Adrenal gland (tissue), 12 donors: ENCODE measurements around the gene TEX48. TPM values are rescaled to one million over a fixed set of nuclear protein-coding genes. Genes with fewer than 3 reads are reported as not detected.

ENCODE experiments used
- DNase-seq, 7 donors: peaks; one replicate each; pipeline ENCODE4 v3.0.0-alpha.2; 2019 to 2020
- H3K27ac ChIP-seq, 5 donors: fragments of 200-600 bp; sonication (generic) in 4 of 5; 1 replicate in 3 of 5; 2 replicates in 2 of 5; pipeline versions ENCODE4 v1.5.1 to v1.8.0; 2016 to 2020; ENCODE audit warnings: mild to moderate bottlenecking in 1 of 5
- H3K27me3 ChIP-seq: fragments of 200-600 bp; 2 replicates; pipeline ENCODE4 v1.8.0; 2021
- H3K36me3 ChIP-seq, 2 donors: fragments of 200-600 bp; replicated peaks in 1 of 2; 1 replicate in 1 of 2; 2 replicates in 1 of 2; pipeline versions ENCODE4 v1.5.1 to v1.8.0; 2018 to 2022
- H3K4me1 ChIP-seq, 2 donors: fragments of 200-600 bp; replicated peaks in 1 of 2; 1 replicate in 1 of 2; 2 replicates in 1 of 2; pipeline versions ENCODE4 v1.5.1 to v1.8.0; 2018 to 2021
- H3K4me3 ChIP-seq, 4 donors: fragments of 200-600 bp; sonication (generic) in 3 of 4; one replicate each; pipeline ENCODE4 v1.5.1; 2016 to 2018
- H3K9me3 ChIP-seq, 3 donors: fragments of 200-600 bp; sonication (generic) in 1 of 3; replicated peaks in 1 of 3; 1 replicate in 2 of 3; 2 replicates in 1 of 3; pipeline versions ENCODE4 v1.5.1 to v1.8.0; 2016 to 2021
- POLR2A ChIP-seq, 2 donors: fragments of 450-650 bp; IDR thresholded peaks; one replicate each; pipeline ENCODE4 v1.6.1; 2017; ENCODE audit warnings: antibody characterized with exemption in 2 of 2, mild to moderate bottlenecking in 2 of 2, moderate library complexity in 1 of 2
- WGBS, 4 donors: extraction: QIAGEN DNeasy Blood & Tissue Kit in 2 of 4; methylation state at CpG; one replicate each; pipeline versions ENCODE4 v1.1.5 to v1.1.7; 2013 to 2017; 5-methylcytosine and 5-hydroxymethylcytosine counted together
- intact Hi-C, 2 donors: fragments of 100-400 bp; cut with DNase I; formaldehyde crosslinking; loops; one replicate each; pipeline versions ENCODE4 v1.14.1 to v1.15.0; 2022 to 2023
- polyA plus RNA-seq, 3 donors: library from polyadenylated mRNA; stranded (reverse); fragments of 200-250 nt in 2 of 3; fragments of 350-450 nt in 1 of 3; fragmentation: Illumina TruSeq in 1 of 3; extraction: RNeasy Lipid Tissue Mini Kit (QIAGEN cat#74804) in 1 of 3; gene quantifications; one replicate each; pipeline ENCODE4 v1.2.3, GENCODE V29; 2013 to 2014
- total RNA-seq, 9 donors: library from RNA; depleted of rRNA in 4 of 9; stranded (reverse); fragments of >200 nt in 4 of 9; fragments of 120-200 nt in 1 of 9; fragmentation: NEBNext Ultra II Directional in 1 of 9; extraction: Animal tissue kit (Norgen Biotek cat#: 25700) in 1 of 9; gene quantifications; one replicate each; pipeline versions ENCODE4 v1.1.0 to v1.2.4, GENCODE V29; 2013 to 2023
- TF ChIP-seq, protein P1 (sequence below), 6 experiments: fragments of 450-650 bp in 4 of 6; fragments of 200-600 bp in 2 of 6; sonication (generic) in 1 of 6; IDR thresholded peaks; 1 replicate in 5 of 6; 2 replicates in 1 of 6; pipeline versions ENCODE4 v1.5.1 to v1.8.0; 2016 to 2021; ENCODE audit warnings: antibody characterized with exemption in 6 of 6, mild to moderate bottlenecking in 2 of 6, moderate library complexity in 1 of 6
- donor health status: healthy with polysubstance abuse.
- donor health status: Bipolar disorder and iron deficiency.
- donor health status: DM: yes; HTN: yes; CAD: no.
- donor health status: DM: no; HTN: no; CAD: no.
- donor health status: DM: no; HTN: no; CAD: no.
- donor health status: DM: yes; HTN: yes; CAD: no.

TEX48 gene
- total and polyA plus RNA-seq, 12 donors = not detected

- WGBS, 4 donors = 27 to 36% (median 33%) methylated on average over 10 of the region's 10 CpGs
- H3K27me3 ChIP-seq = no peaks in the 10 kb centered on the region
- no peak for TF ChIP-seq POLR2A (IDR thresholded peaks at IDR 0.05)
- TF ChIP-seq, protein P1, sequence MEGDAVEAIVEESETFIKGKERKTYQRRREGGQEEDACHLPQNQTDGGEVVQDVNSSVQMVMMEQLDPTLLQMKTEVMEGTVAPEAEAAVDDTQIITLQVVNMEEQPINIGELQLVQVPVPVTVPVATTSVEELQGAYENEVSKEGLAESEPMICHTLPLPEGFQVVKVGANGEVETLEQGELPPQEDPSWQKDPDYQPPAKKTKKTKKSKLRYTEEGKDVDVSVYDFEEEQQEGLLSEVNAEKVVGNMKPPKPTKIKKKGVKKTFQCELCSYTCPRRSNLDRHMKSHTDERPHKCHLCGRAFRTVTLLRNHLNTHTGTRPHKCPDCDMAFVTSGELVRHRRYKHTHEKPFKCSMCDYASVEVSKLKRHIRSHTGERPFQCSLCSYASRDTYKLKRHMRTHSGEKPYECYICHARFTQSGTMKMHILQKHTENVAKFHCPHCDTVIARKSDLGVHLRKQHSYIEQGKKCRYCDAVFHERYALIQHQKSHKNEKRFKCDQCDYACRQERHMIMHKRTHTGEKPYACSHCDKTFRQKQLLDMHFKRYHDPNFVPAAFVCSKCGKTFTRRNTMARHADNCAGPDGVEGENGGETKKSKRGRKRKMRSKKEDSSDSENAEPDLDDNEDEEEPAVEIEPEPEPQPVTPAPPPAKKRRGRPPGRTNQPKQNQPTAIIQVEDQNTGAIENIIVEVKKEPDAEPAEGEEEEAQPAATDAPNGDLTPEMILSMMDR (IDR thresholded peaks at IDR 0.05) = peak; percentile 51 to 72 (median 67)
- H3K9me3 ChIP-seq = no peaks in the 10 kb centered on the region
- peak; percentile 23 to 65 (median 42) for DNase-seq
- intact Hi-C loops = loop anchor here in 1 of 2 donors (5.0 kb wide), 1 partner anchor 350 kb away; no protein-coding TSS in a partner anchor
- H3K36me3 ChIP-seq = no peaks in the 10 kb centered on the region
- H3K4me1 ChIP-seq = no peaks in the 10 kb centered on the region
- no peak overlapping the region for H3K27ac ChIP-seq
- H3K4me3 ChIP-seq = no peak overlapping the region
These were observed 19.7 kb downstream of the TEX48 start for GRCh38 chr9:114662081-114662989.

GRCh38 chr9:114657705-114658104, 24.3 kb downstream of the TEX48 start, which contains the start of gene TEX53:
TEX53 (minus strand) TSS chr9:114657805; CDS start chr9:114657774, 31 bp downstream.
- WGBS, 4 donors = 96 to 100% (median 100%) methylated on average over 2 to 6 of the region's 6 CpGs
- TF ChIP-seq, protein P1 (IDR thresholded peaks at IDR 0.05) = no peak
- TF ChIP-seq POLR2A (IDR thresholded peaks at IDR 0.05) = no peak
- peaks cover 0 to 11% of the 10 kb centered on the region in 2 donors for H3K4me1 ChIP-seq
- no peaks in the 10 kb centered on the region for H3K27me3 ChIP-seq
- intact Hi-C loops = loop anchor here (10.0 kb wide), 4 partner anchors 63 to 313 kb away; no protein-coding TSS in a partner anchor
- no peak within 1 kb of the TSS for H3K27ac ChIP-seq
- no peak within 1 kb of the TSS for H3K4me3 ChIP-seq
- H3K9me3 ChIP-seq = no peaks in the 10 kb centered on the region
- DNase-seq = no peak
- H3K36me3 ChIP-seq = no peaks in the 10 kb centered on the region

DNA sequence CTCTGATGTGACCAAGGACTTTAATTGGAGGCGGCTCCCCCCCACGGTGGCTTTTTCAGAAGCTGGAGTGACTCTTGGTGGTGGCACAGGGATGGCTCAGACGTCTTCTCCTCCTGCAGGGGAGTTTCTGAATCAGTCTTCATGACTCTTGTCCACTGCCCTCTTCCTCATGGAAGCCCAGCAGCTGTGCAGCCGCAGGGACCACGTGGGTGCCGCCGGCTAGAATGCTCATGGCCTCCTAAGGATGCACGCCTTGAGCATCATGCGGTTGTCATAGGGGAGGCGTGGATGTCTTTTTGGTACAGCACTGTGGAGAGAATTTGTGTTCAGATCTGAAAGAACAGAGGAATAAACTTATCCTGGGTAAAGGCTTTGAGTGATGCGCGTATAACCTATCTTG, 25.7 kb downstream of the TEX48 start:
- no peak for DNase-seq
- TF ChIP-seq POLR2A (IDR thresholded peaks at IDR 0.05) = no peak
- TF ChIP-seq, protein P1 (IDR thresholded peaks at IDR 0.05) = no peak
- Histone ChIP-seq H3K36me3 (no peaks in the 10 kb centered on the region), H3K27me3 (no peaks in the 10 kb centered on the region), H3K4me1 (peaks cover 0 to 11% of the 10 kb centered on the region in 2 donors), H3K9me3 (no peaks in the 10 kb centered on the region), H3K27ac (no peak overlapping the region), H3K4me3 (no peak overlapping the region)
- WGBS, 4 donors = 81 to 86% (median 83%) methylated on average over 5 to 12 of the region's 12 CpGs
- intact Hi-C loops = loop anchor here (10.0 kb wide), 4 partner anchors 62 to 312 kb away; no protein-coding TSS in a partner anchor

DNA sequence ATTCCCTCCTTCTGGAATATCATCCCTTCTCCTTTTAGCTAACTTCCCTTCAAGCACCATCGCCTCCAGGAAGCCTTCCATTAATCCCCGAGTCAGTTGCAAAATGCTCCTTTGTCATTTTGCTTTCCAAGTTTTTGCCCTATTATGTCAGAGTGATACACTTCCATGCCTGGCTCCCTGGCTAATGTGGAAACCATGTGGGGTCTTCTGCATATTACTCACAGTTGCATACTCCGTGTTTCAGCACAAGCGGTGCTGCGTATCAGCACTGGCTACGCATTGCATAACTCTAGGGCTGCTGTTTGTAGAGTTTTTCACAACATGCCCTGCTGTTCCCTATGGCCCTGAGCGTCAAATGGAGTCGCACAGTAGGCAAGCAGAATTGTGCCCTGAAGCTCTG, 26.3 kb downstream of the TEX48 start:
- peak in 1 of 7 donors; percentile 43 for DNase-seq
- Histone ChIP-seq H3K36me3 (no peaks in the 10 kb centered on the region), H3K4me1 (peaks cover 0 to 11% of the 10 kb centered on the region in 2 donors), H3K9me3 (no peaks in the 10 kb centered on the region), H3K27ac (no peak overlapping the region), H3K27me3 (no peaks in the 10 kb centered on the region), H3K4me3 (no peak overlapping the region)
- WGBS, 4 donors = 80 to 86% (median 83%) methylated on average over 8 of the region's 8 CpGs
- TF ChIP-seq, protein P1 (IDR thresholded peaks at IDR 0.05) = no peak
- no peak for TF ChIP-seq POLR2A (IDR thresholded peaks at IDR 0.05)
- intact Hi-C loops = loop anchor here (10.0 kb wide), 4 partner anchors 61 to 311 kb away; no protein-coding TSS in a partner anchor
